Nephron (organoid): ENCODE measurements around the gene OTOA.
A peak's percentile ranks its signal among the peaks of the same experiment; 100 is the strongest.

Experiments
- H3K27ac Mint-ChIP-seq, 3 experiments: 2 replicates each; pipeline ENCODE4 v1.8.0; 2020; ENCODE audit warnings: mixed read lengths in 3 of 3, mild to moderate bottlenecking in 2 of 3, moderate library complexity in 1 of 3
- H3K27me3 Mint-ChIP-seq: 2 replicates; pipeline ENCODE4 v1.8.0; 2021; ENCODE audit warnings: low read depth, mild to moderate bottlenecking, moderate library complexity, mixed read lengths
- H3K36me3 Mint-ChIP-seq: 2 replicates; pipeline ENCODE4 v1.8.0; 2020; ENCODE audit warnings: low read depth, mixed read lengths
- H3K4me1 Mint-ChIP-seq: 2 replicates; pipeline ENCODE4 v1.8.0; 2020; ENCODE audit warnings: mixed read lengths
- H3K4me3 Mint-ChIP-seq, 3 experiments: 2 replicates each; pipeline ENCODE4 v1.8.0; 2020; ENCODE audit warnings: mild to moderate bottlenecking in 3 of 3, mixed read lengths in 3 of 3, moderate library complexity in 2 of 3
- H3K9me3 Mint-ChIP-seq: 2 replicates; pipeline ENCODE4 v1.8.0; 2020; ENCODE audit warnings: mixed read lengths
- TF ChIP-seq, protein P1 (sequence below), 3 experiments: fragments of 200-600 bp; sonication (generic); IDR thresholded peaks; one replicate each; pipeline ENCODE4 v1.5.0; 2021; ENCODE audit warnings: antibody characterized with exemption in 3 of 3; ENCODE audit not compliant: unreplicated experiment in 3 of 3

OTOA gene

DNA sequence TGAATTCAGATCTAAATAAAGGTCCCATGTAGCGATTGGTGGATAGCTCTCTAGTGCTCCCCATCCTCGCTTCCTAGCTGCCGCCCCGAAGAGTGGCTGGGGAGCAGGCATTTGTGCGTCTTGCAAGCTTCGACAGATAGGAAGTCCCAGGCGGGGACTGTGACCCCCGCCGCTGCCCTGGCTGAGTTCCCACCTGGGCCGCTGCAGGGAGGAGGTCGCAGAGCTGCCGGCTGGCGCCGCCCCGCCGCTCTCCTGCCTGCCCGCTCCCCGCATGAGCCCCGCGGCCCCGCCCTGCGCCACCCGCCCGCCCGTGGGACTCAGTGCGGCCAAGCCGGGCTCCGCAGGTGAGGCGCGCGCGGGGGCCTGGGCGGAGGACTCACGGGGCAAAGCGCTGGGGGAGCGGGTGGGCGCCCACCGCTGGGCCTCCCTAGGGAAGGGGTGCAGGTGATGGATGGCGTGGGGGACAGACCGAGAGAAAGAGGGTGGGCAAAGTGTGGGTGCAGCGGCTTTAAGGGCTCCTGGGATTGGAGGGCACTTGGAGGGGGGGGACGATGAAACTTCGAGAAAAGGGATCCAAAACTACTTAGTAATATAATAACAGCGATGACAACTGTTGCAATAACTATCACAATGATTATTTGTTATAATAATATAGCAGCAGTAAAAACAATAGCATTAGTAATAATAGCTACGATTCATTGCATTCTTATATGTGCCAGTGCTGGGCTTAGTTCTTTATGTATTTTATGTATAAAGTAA is at the start of gene OTOA:
Gene OTOA, plus strand, starts transcription at position 80 of the 759 bp plus-strand sequence. CDS start 14,547 bp downstream, outside the sequence.
- TF ChIP-seq, protein P1, sequence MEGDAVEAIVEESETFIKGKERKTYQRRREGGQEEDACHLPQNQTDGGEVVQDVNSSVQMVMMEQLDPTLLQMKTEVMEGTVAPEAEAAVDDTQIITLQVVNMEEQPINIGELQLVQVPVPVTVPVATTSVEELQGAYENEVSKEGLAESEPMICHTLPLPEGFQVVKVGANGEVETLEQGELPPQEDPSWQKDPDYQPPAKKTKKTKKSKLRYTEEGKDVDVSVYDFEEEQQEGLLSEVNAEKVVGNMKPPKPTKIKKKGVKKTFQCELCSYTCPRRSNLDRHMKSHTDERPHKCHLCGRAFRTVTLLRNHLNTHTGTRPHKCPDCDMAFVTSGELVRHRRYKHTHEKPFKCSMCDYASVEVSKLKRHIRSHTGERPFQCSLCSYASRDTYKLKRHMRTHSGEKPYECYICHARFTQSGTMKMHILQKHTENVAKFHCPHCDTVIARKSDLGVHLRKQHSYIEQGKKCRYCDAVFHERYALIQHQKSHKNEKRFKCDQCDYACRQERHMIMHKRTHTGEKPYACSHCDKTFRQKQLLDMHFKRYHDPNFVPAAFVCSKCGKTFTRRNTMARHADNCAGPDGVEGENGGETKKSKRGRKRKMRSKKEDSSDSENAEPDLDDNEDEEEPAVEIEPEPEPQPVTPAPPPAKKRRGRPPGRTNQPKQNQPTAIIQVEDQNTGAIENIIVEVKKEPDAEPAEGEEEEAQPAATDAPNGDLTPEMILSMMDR (IDR thresholded peaks at IDR 0.05; ENCODE audit: unreplicated experiment in 3 of 3), result no peak
- Mint-ChIP-seq H3K27ac (no peak within 1 kb of the TSS), H3K4me1 (peaks cover 11% of the 10 kb centered on the region), H3K9me3 (no peaks in the 10 kb centered on the region), H3K36me3 (peaks cover 5% of the 10 kb centered on the region), H3K4me3 (peak within 1 kb of the TSS; percentile 50 to 65 (median 65)), H3K27me3 (peaks cover 15% of the 10 kb centered on the region)

DNA sequence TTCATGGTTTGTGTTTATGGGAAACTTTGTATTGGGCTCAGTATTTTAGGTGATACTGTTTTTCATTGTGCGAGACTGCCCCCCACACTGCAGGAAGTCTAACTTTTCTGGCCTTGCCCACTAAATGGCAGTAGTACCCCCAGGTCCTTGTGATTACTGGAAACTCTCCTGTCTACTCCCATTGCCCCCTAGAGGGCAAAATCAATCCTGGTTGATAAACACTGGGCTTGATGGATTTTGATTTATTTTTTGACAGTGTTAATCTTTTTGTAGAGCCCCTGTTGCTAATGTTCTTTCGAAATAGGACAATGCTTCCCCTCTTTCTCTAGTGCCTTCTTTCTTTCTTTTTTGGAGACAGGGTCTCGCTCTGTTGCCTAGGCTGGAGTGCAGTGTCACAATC is 48.9 kb upstream of the OTOA start:
- H3K4me3 Mint-ChIP-seq, result no peak overlapping the region
- H3K4me1 Mint-ChIP-seq, result peaks cover 27% of the 10 kb centered on the region
- H3K27me3 Mint-ChIP-seq, result no peaks in the 10 kb centered on the region
- peaks cover 50% of the 10 kb centered on the region for H3K36me3 Mint-ChIP-seq
- H3K9me3 Mint-ChIP-seq, result no peaks in the 10 kb centered on the region
- H3K27ac Mint-ChIP-seq, result peak overlapping the region in 2 of 3 experiments; percentile 32 to 50
- TF ChIP-seq, protein P1 (IDR thresholded peaks at IDR 0.05; ENCODE audit: unreplicated experiment in 3 of 3), result no peak

DNA sequence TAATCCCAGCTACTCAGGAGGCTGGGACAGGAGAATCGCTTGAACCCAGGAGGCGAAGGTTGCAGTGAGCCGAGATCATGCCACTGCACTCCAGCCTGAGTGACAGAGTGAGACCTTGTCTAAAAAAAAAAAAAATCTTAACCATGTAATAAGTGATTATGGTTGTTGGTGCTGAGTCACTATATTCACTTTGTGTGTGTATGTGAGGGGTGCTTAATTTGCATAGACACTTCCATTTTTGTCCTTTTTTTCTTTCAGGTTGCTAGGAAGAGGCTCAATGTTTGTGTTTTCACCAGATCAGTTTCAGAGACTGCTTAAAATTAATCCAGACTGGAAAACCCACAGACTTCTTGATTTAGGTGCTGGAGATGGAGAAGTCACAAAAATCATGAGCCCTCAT is 46.2 kb upstream of the OTOA start:
- Mint-ChIP-seq H3K27me3 (no peaks in the 10 kb centered on the region), H3K36me3 (peaks cover 63% of the 10 kb centered on the region), H3K4me1 (peaks cover 10% of the 10 kb centered on the region), H3K27ac (peak overlapping the region in 1 of 3 experiments; percentile 50), H3K9me3 (no peaks in the 10 kb centered on the region), H3K4me3 (no peak overlapping the region)
- TF ChIP-seq, protein P1 (IDR thresholded peaks at IDR 0.05; ENCODE audit: unreplicated experiment in 3 of 3), result no peak

DNA sequence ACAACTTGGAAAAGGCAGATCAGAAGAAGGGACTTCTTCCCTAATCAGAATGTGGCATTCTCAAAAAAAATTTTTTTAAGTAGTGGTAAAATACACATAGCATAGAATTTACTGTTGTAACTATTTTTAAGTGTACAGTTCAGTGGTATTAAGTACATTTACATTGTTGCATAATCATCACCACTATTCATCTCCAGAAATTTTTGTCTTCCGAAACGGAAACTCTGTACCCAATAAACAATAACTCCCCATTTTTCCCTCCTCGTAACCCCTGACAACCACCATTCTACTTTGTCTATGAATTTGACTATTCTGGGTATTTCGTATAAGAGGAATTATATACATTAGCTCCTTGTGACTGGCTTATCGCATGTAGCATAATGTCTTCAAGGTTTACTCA is 45.5 kb upstream of the OTOA start:
- H3K27me3 Mint-ChIP-seq, result no peaks in the 10 kb centered on the region
- H3K9me3 Mint-ChIP-seq, result no peaks in the 10 kb centered on the region
- TF ChIP-seq, protein P1 (IDR thresholded peaks at IDR 0.05; ENCODE audit: unreplicated experiment in 3 of 3), result no peak
- peak overlapping the region in 1 of 3 experiments; percentile 1 for H3K27ac Mint-ChIP-seq
- peaks cover 63% of the 10 kb centered on the region for H3K36me3 Mint-ChIP-seq
- H3K4me1 Mint-ChIP-seq, result peaks cover 6% of the 10 kb centered on the region
- no peak overlapping the region for H3K4me3 Mint-ChIP-seq

DNA sequence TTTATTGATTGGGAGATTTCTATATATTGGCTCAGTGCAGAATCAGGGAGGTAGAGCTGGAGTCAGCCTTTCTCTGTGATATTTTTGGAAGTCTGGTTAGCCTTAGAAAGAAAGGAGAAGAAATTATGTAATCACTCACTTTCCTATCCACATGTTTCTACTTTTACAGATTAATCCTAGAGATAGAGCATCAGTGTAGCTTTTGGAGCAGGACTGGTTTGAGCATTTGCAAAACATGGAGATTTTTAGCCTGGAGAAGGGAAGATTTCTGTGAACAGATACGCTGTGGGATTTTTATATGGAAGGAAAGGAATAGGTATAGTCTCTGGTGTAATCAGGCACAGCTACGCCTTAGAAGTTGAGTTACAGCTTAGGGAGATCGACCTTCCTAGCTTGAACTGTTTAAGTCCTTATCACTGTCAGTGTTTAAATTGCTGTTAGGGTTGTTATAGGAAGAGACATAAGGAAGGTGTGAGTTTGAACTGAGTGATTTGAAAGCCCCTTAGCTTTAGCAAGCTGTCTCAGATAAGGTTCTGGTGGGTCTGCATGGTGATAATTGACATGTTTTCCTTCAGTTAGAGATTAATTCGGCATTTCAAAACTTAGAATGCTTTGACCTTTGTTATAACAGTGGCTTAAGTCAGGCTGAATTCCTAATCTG is 43.9 kb upstream of the OTOA start:
- no peaks in the 10 kb centered on the region for H3K9me3 Mint-ChIP-seq
- H3K4me3 Mint-ChIP-seq, result no peak overlapping the region
- H3K27ac Mint-ChIP-seq, result peak overlapping the region; percentile 27 to 66 (median 55)
- H3K4me1 Mint-ChIP-seq, result peaks cover 9% of the 10 kb centered on the region
- peaks cover 72% of the 10 kb centered on the region for H3K36me3 Mint-ChIP-seq
- H3K27me3 Mint-ChIP-seq, result no peaks in the 10 kb centered on the region
- TF ChIP-seq, protein P1 (IDR thresholded peaks at IDR 0.05; ENCODE audit: unreplicated experiment in 3 of 3), result no peak
